ENCODE data around the gene DAG1.
"Not testable (repeated sequence)": the region's sequence is repeated elsewhere in the genome, so short reads cannot be mapped to it uniquely, and the experiment has no call there.

The DAG1 gene

GRCh38 chr3:49470714-49471420 is 800 bp downstream of the DAG1 start:
- peak; percentile 43 for DNase-seq

GRCh38 chr3:49471856-49472495 is 1.9 kb downstream of the DAG1 start:
- no peak for DNase-seq

GRCh38 chr3:49476563-49476962 is 6.5 kb downstream of the DAG1 start:
- DNase-seq = no peak

- DNase-seq = no peak
Measured at GRCh38 chr3:49482766-49483165, 12.7 kb downstream of the DAG1 start.

GRCh38 chr3:49484471-49484870 is 14.4 kb downstream of the DAG1 start:
- DNase-seq = no peak

- DNase-seq = no peak
Measured at GRCh38 chr3:49489247-49489646, 19.2 kb downstream of the DAG1 start.

- no peak for DNase-seq
Measured at GRCh38 chr3:49492969-49493368, 22.9 kb downstream of the DAG1 start.

GRCh38 chr3:49493901-49494300 is 23.8 kb downstream of the DAG1 start:
- DNase-seq = no peak

GRCh38 chr3:49495023-49495422 is 25.0 kb downstream of the DAG1 start:
- no peak for DNase-seq

- not testable (repeated sequence) for DNase-seq
Measured at GRCh38 chr3:49496845-49497244, 26.8 kb downstream of the DAG1 start.

- no peak for DNase-seq
Measured at GRCh38 chr3:49497606-49498005, 27.5 kb downstream of the DAG1 start.

- DNase-seq = no peak
Measured at GRCh38 chr3:49498239-49498638, 28.2 kb downstream of the DAG1 start.

GRCh38 chr3:49498648-49499047 is 28.6 kb downstream of the DAG1 start:
- no peak for DNase-seq

GRCh38 chr3:49500205-49500731 is 30.2 kb downstream of the DAG1 start:
- no peak for DNase-seq

GRCh38 chr3:49500732-49501609 is 30.9 kb downstream of the DAG1 start:
- no peak for DNase-seq

- DNase-seq = no peak
Measured at GRCh38 chr3:49501842-49502241, 31.8 kb downstream of the DAG1 start.

GRCh38 chr3:49506906-49507305 is 36.8 kb downstream of the DAG1 start:
- no peak for DNase-seq

- no peak for DNase-seq
Measured at GRCh38 chr3:49509028-49509561, 39.0 kb downstream of the DAG1 start.

- DNase-seq = no peak
Measured at GRCh38 chr3:49511639-49512038, 41.6 kb downstream of the DAG1 start.

GRCh38 chr3:49512781-49513355 is 42.8 kb downstream of the DAG1 start:
- DNase-seq = no peak

- DNase-seq = no peak
Measured at GRCh38 chr3:49513494-49514124, 43.5 kb downstream of the DAG1 start.

- no peak for DNase-seq
Measured at GRCh38 chr3:49518016-49518415, 47.9 kb downstream of the DAG1 start.

All from NCI-H345 (cell line).